Aorta (tissue), 5 donors: ENCODE data around the gene NLGN1. TPM values are rescaled to one million over a fixed set of nuclear protein-coding genes. Genes with fewer than 3 reads are reported as not detected.

ENCODE experiments used
- ATAC-seq: fragments of 200-7000 bp; cut with Tn5 transposase; one replicate; pipeline ENCODE4 v1.9.1; 2022; ENCODE audit warnings: moderate library complexity; ENCODE audit not compliant: low FRiP score
- DNase-seq, 2 donors: peaks; one replicate each; pipeline ENCODE4 v3.0.0-alpha.2; 2020
- H3K27ac ChIP-seq, 2 donors: one replicate each; pipeline ENCODE4 v1.5.1; 2013; ENCODE audit warnings: low read length in 2 of 2, mild to moderate bottlenecking in 2 of 2, moderate library complexity in 2 of 2, control low read depth in 1 of 2, inconsistent platforms in 1 of 2, low read depth in 1 of 2
- H3K27me3 ChIP-seq, 2 donors: one replicate each; pipeline ENCODE4 v1.6.1; 2013; ENCODE audit warnings: control low read depth in 1 of 2, low read length in 1 of 2, mild to moderate bottlenecking in 1 of 2, moderate library complexity in 1 of 2; ENCODE audit not compliant: insufficient read depth in 2 of 2, control insufficient read depth in 1 of 2
- H3K36me3 ChIP-seq, 2 donors: one replicate each; pipeline ENCODE4 v1.6.1; 2013; ENCODE audit warnings: control low read depth in 1 of 2, low read length in 1 of 2, mild to moderate bottlenecking in 1 of 2; ENCODE audit not compliant: insufficient read depth in 2 of 2, control insufficient read depth in 1 of 2
- H3K4me1 ChIP-seq, 2 donors: one replicate each; pipeline ENCODE4 v1.6.1; 2013; ENCODE audit warnings: low read length in 2 of 2, control low read depth in 1 of 2, mild to moderate bottlenecking in 1 of 2, moderate library complexity in 1 of 2; ENCODE audit not compliant: insufficient read depth in 2 of 2, control insufficient read depth in 1 of 2
- H3K4me3 ChIP-seq, 2 donors: one replicate each; pipeline ENCODE4 v1.5.1; 2013; ENCODE audit warnings: low read length in 2 of 2, control low read depth in 1 of 2, mild to moderate bottlenecking in 1 of 2
- H3K9me3 ChIP-seq: one replicate; pipeline ENCODE4 v1.6.1; 2013; ENCODE audit warnings: mild to moderate bottlenecking, low read length; ENCODE audit not compliant: control insufficient read depth
- WGBS, 2 donors: extraction: QIAGEN DNeasy Blood & Tissue Kit; methylation state at CpG; one replicate each; pipeline ENCODE4 v1.1.7; 2013; 5-methylcytosine and 5-hydroxymethylcytosine counted together
- intact Hi-C, 2 donors: fragments of 100-400 bp; cut with DNase I; formaldehyde crosslinking; loops; one replicate each; pipeline versions ENCODE4 v1.14.2 to v1.15.0; 2022
- polyA plus RNA-seq, 2 donors: library from polyadenylated mRNA; stranded (reverse); fragments of 200-250 nt; gene quantifications; one replicate each; pipeline ENCODE4 v1.2.3, GENCODE V29; 2013
- total RNA-seq, 2 donors: library from RNA; stranded (reverse); fragmentation: NEBNext Ultra II Directional; extraction: Animal tissue kit (Norgen Biotek cat#: 25700); gene quantifications; one replicate each; pipeline ENCODE4 v1.2.1, GENCODE V29; 2021
- donor health status: healthy with polysubstance abuse.
- donor health status: Bipolar disorder and iron deficiency.
- donor health status: DM: no; HTN: no; CAD: no.
- donor health status: DM: no; HTN: no; CAD: no.
- donor health status: DM: yes; HTN: yes; CAD: no.

The NLGN1 gene
- total and polyA plus RNA-seq, 4 donors, result 0.50 to 20.0 (median 8.6) TPM

- no peak overlapping the region for H3K4me3 ChIP-seq
- DNase-seq (no peak), ATAC-seq (no peak)
- H3K27me3 ChIP-seq, result no peaks in the 10 kb centered on the region
- H3K36me3 ChIP-seq, result no peaks in the 10 kb centered on the region
- 5 to 13% methylated on average over 1 of the region's 1 CpG for WGBS, 2 donors
- no peaks in the 10 kb centered on the region for H3K9me3 ChIP-seq
- no peaks in the 10 kb centered on the region for H3K4me1 ChIP-seq
- intact Hi-C loops, result loop anchor here in 1 of 2 donors (10.0 kb wide), 1 partner anchor 150 kb away; no protein-coding TSS in a partner anchor
- H3K27ac ChIP-seq, result no peak overlapping the region
These were observed 337.4 kb downstream of the NLGN1 start for GRCh38 chr3:173734895-173735294.

GRCh38 chr3:173735841-173736240 lies 338.3 kb downstream of the NLGN1 start:
- intact Hi-C loops, result loop anchor here in 1 of 2 donors (10.0 kb wide), 1 partner anchor 151 kb away; no protein-coding TSS in a partner anchor
- Histone ChIP-seq H3K36me3 (no peaks in the 10 kb centered on the region), H3K4me1 (no peaks in the 10 kb centered on the region), H3K9me3 (no peaks in the 10 kb centered on the region), H3K27ac (no peak overlapping the region), H3K27me3 (no peaks in the 10 kb centered on the region), H3K4me3 (no peak overlapping the region)
- no peak for ATAC-seq
- no peak for DNase-seq
- WGBS, 2 donors, result 85 to 86% methylated on average over 1 of the region's 1 CpG

- WGBS, 2 donors, result 93 to 97% methylated on average over 2 of the region's 2 CpGs
These were observed 339.7 kb downstream of the NLGN1 start for GRCh38 chr3:173737167-173737808.

GRCh38 chr3:173739726-173740125 lies 342.2 kb downstream of the NLGN1 start:
- DNase-seq, result no peak
- no peak for ATAC-seq
- 86 to 90% methylated on average over 2 of the region's 2 CpGs for WGBS, 2 donors
- Histone ChIP-seq H3K4me3 (no peak overlapping the region), H3K4me1 (no peaks in the 10 kb centered on the region), H3K9me3 (no peaks in the 10 kb centered on the region), H3K27ac (no peak overlapping the region), H3K36me3 (no peaks in the 10 kb centered on the region), H3K27me3 (no peaks in the 10 kb centered on the region)
- intact Hi-C loops, result loop anchor here in 1 of 2 donors (10.0 kb wide), 1 partner anchor 155 kb away; no protein-coding TSS in a partner anchor

More at GRCh38 chr3:173737167-173737808, 339.7 kb downstream of the NLGN1 start:
- DNase-seq, result no peak
- no peak for ATAC-seq
- Histone ChIP-seq H3K36me3 (no peaks in the 10 kb centered on the region), H3K27me3 (no peaks in the 10 kb centered on the region), H3K4me3 (no peak overlapping the region), H3K4me1 (no peaks in the 10 kb centered on the region), H3K27ac (no peak overlapping the region), H3K9me3 (no peaks in the 10 kb centered on the region)
- intact Hi-C loops, result loop anchor here in 1 of 2 donors (10.0 kb wide), 1 partner anchor 152 kb away; no protein-coding TSS in a partner anchor

- no peak for ATAC-seq
- WGBS, 2 donors, result 22 to 25% methylated on average over 1 of the region's 1 CpG
- H3K9me3 ChIP-seq, result no peaks in the 10 kb centered on the region
- no peaks in the 10 kb centered on the region for H3K27me3 ChIP-seq
- DNase-seq, result no peak
- no peak overlapping the region for H3K27ac ChIP-seq
- intact Hi-C loops, result no loop called here
- H3K4me1 ChIP-seq, result no peaks in the 10 kb centered on the region
- H3K4me3 ChIP-seq, result peak overlapping the region; percentile 26 to 43
- H3K36me3 ChIP-seq, result no peaks in the 10 kb centered on the region
These were observed 344.9 kb downstream of the NLGN1 start for GRCh38 chr3:173742491-173742890.

GRCh38 chr3:173743111-173743510 lies 345.6 kb downstream of the NLGN1 start:
- DNase-seq (no peak), ATAC-seq (no peak)
- no peaks in the 10 kb centered on the region for H3K9me3 ChIP-seq
- H3K36me3 ChIP-seq, result no peaks in the 10 kb centered on the region
- no peaks in the 10 kb centered on the region for H3K4me1 ChIP-seq
- H3K4me3 ChIP-seq, result peak overlapping the region; percentile 26 to 43
- no peaks in the 10 kb centered on the region for H3K27me3 ChIP-seq
- intact Hi-C loops, result no loop called here
- H3K27ac ChIP-seq, result no peak overlapping the region
- WGBS, 2 donors, result 19 to 23% methylated on average over 3 of the region's 3 CpGs

GRCh38 chr3:173743516-173743915 lies 346.0 kb downstream of the NLGN1 start:
- H3K27ac ChIP-seq, result no peak overlapping the region
- H3K4me3 ChIP-seq, result peak overlapping the region in 1 of 2 donors; percentile 26
- WGBS, 2 donors, result 50 to 54% methylated on average over 1 of the region's 1 CpG

GRCh38 chr3:173744479-173744878 lies 346.9 kb downstream of the NLGN1 start:
- ATAC-seq, result no peak
- no peak for DNase-seq
- intact Hi-C loops, result no loop called here

More at GRCh38 chr3:173743516-173743915, 346.0 kb downstream of the NLGN1 start:
- no peak for ATAC-seq
- Histone ChIP-seq H3K36me3 (no peaks in the 10 kb centered on the region), H3K4me1 (no peaks in the 10 kb centered on the region), H3K9me3 (no peaks in the 10 kb centered on the region), H3K27me3 (no peaks in the 10 kb centered on the region)
- intact Hi-C loops, result no loop called here
- DNase-seq, result no peak

GRCh38 chr3:173744895-173745294 lies 347.4 kb downstream of the NLGN1 start:
- Histone ChIP-seq H3K36me3 (no peaks in the 10 kb centered on the region), H3K4me3 (no peak overlapping the region), H3K9me3 (no peaks in the 10 kb centered on the region), H3K4me1 (no peaks in the 10 kb centered on the region), H3K27me3 (no peaks in the 10 kb centered on the region), H3K27ac (no peak overlapping the region)
- no peak for ATAC-seq
- DNase-seq, result no peak
- intact Hi-C loops, result no loop called here
- whole genome bisulfite sequencing, 2 donors, result 89 to 91% methylated on average over 4 of the region's 4 CpGs

More at GRCh38 chr3:173744479-173744878, 346.9 kb downstream of the NLGN1 start:
- Histone ChIP-seq H3K27me3 (no peaks in the 10 kb centered on the region), H3K27ac (no peak overlapping the region), H3K4me1 (no peaks in the 10 kb centered on the region), H3K36me3 (no peaks in the 10 kb centered on the region), H3K9me3 (no peaks in the 10 kb centered on the region), H3K4me3 (no peak overlapping the region)
- WGBS, 2 donors, result 92 to 93% methylated on average over 3 of the region's 3 CpGs
